A549 treated with GW870086 at 1 μM for 4 hours (cell line): Measurements from ENCODE around the gene WDR7. TPM values are rescaled to one million over a fixed set of nuclear protein-coding genes. Genes with fewer than 3 reads are reported as not detected.

ENCODE experiments used
- total RNA-seq: library from RNA; stranded (reverse); fragments of 200-300 nt; extraction: Qiagen RNA extraction; gene quantifications from 5 replicates; pipeline ENCODE4 v1.2.3, GENCODE V29; 2022; ENCODE audit warnings: low read depth

Gene WDR7
- total RNA-seq = 3.2 to 3.9 TPM (median 3.5 TPM) in 5 replicates

DNA sequence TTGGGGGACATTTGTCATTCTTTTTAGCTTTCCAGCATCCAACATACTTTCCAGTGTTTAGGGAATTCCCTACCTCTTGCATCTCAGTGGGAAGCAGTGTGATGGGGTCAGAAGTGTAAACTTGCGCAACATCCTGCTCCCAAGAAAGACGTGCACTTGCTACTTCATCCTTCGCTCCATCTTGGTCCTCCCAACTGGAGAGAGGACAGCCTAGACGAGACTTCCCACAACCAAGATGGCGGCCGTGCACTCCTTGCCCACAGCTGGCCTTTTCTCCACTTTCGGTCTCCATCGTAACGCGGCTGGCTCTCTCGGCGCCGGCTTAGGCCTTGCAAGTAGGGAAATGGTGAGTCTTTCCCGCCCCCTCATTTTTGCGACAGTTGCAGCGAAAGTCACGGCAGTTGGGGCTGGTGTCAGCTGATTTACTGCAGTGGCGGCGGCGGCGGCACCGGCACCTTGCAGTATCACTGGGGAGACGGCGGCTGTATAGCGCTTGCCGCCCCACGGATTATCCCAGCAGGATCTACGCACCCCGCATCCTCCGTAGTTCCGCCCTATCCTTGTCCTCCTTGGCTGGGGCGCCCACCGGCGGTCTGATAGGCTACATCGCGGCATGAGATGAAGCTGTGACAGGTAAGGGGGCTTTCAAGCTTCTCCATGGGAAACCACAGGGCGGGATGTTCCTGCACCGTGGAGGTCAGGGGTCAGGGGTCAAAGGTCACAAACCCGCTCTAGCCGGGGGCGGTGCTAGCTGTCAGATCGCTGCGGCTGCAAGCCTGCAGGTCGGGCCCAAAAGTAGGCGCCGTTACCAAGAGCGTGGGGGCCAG lies at the start of gene WDR7:
Gene WDR7 (plus strand): TSS at position 416 of the 827 bp plus-strand sequence. CDS start 21,157 bp downstream, outside the sequence.

GRCh38 chr18:56638232-56639103 lies 12.7 kb upstream of the WDR7 start, which contains the start of gene TXNL1:
Gene TXNL1 (minus strand): TSS chr18:56638592. CDS start chr18:56638440, 152 bp downstream.

Other genes starting within 250 kb of the WDR7 start
- gene TXNL1, start 12.8 kb upstream of the WDR7 start, total RNA-seq = 60.1 to 67.9 TPM (median 66.8 TPM) in 5 replicates